Loucy (cell line): ENCODE data around the gene DTNBP1.

ENCODE experiments used
- CTCF ChIP-seq: fragments of 200-600 bp; sonication (generic); conservative IDR thresholded peaks from 2 replicates; pipeline ENCODE4 v1.5.1; 2014; ENCODE audit warnings: mild to moderate bottlenecking, antibody characterized with exemption, low read length
- EZH2phosphoT487 ChIP-seq: fragments of 200-600 bp; IDR thresholded peaks from 2 replicates; pipeline ENCODE4 v1.6.1; 2018; ENCODE audit warnings: antibody characterized with exemption, mild to moderate bottlenecking, moderate library complexity, borderline replicate concordance

GRCh38 chr6:15678514-15678913 is 15.7 kb upstream of the DTNBP1 start:
- TF ChIP-seq CTCF (no peak), EZH2phosphoT487 (no peak)
